HepG2 (cell line): ENCODE measurements around the gene PLD2. TPM values are rescaled to one million over a fixed set of nuclear protein-coding genes. Genes with fewer than 3 reads are reported as not detected.

Experiments
- AGO1 ChIP-seq: fragments of 200-400 bp; formaldehyde crosslinking; IDR thresholded peaks from 2 replicates; pipeline ENCODE4 v1.6.1; 2017; ENCODE audit warnings: mild to moderate bottlenecking, low read depth, low read length, moderate library complexity; ENCODE audit not compliant: poor library complexity, severe bottlenecking
- FLYWCH1 ChIP-seq: sonication (generic); formaldehyde crosslinking; IDR thresholded peaks from 2 replicates; pipeline ENCODE4 v1.8.1; 2023; ENCODE audit warnings: mild to moderate bottlenecking, missing genetic modification reagents
- FOSL2 ChIP-seq: sonication (generic); formaldehyde crosslinking; IDR thresholded peaks from 2 replicates; pipeline ENCODE4 v1.4.0; 2020; ENCODE audit warnings: missing genetic modification reagents
- KDM4B ChIP-seq: sonication (generic); formaldehyde crosslinking; IDR thresholded peaks from 2 replicates; pipeline ENCODE4 v1.4.0; 2020; ENCODE audit warnings: missing genetic modification reagents
- MIER3 ChIP-seq: IDR thresholded peaks from 2 replicates; pipeline ENCODE4 v1.6.1; 2016; ENCODE audit warnings: missing compliant biosample characterization, borderline replicate concordance
- PHF20 ChIP-seq: sonication (generic); formaldehyde crosslinking; IDR thresholded peaks from 2 replicates; pipeline ENCODE4 v1.5.0; 2020; ENCODE audit warnings: mild to moderate bottlenecking, missing genetic modification reagents
- POLR2AphosphoS5 ChIP-seq: IDR thresholded peaks from 2 replicates; pipeline ENCODE4 v1.6.1; 2012; ENCODE audit warnings: low read depth, low read length
- PTBP1 ChIP-seq: fragments of 200-400 bp; formaldehyde crosslinking; IDR thresholded peaks from 2 replicates; pipeline ENCODE4 v1.6.1; 2018; ENCODE audit warnings: low read length, low read depth; ENCODE audit not compliant: poor library complexity, severe bottlenecking
- RFX5 ChIP-seq: IDR thresholded peaks from 2 replicates; pipeline ENCODE4 v1.6.1; 2011; ENCODE audit warnings: low read depth, low read length, improper control_type of control experiment
- SALL1 ChIP-seq: sonication (generic); formaldehyde crosslinking; IDR thresholded peaks from 2 replicates; pipeline ENCODE4 v1.8.0; 2022; ENCODE audit warnings: mild to moderate bottlenecking, missing genetic modification reagents
- SETDB1 ChIP-seq: sonication (generic); formaldehyde crosslinking; IDR thresholded peaks from 2 replicates; pipeline ENCODE4 v1.5.1; 2020; ENCODE audit warnings: missing genetic modification reagents, mild to moderate bottlenecking, borderline replicate concordance
- STAG1 ChIP-seq: sonication (generic); formaldehyde crosslinking; IDR thresholded peaks from 2 replicates; pipeline ENCODE4 v1.4.0; 2020; ENCODE audit warnings: missing genetic modification reagents
- STAT5B ChIP-seq: sonication (generic); formaldehyde crosslinking; IDR thresholded peaks from 2 replicates; pipeline ENCODE4 v1.4.0; 2020; ENCODE audit warnings: missing genetic modification reagents
- TBL1XR1 ChIP-seq: fragments of 150-350 bp; IDR thresholded peaks from 2 replicates; pipeline ENCODE4 v1.6.1; 2014; ENCODE audit warnings: borderline replicate concordance, low read length; ENCODE audit not compliant: partially characterized antibody
- ZFAT ChIP-seq: sonication (generic); formaldehyde crosslinking; conservative IDR thresholded peaks from 2 replicates; pipeline ENCODE4 v1.8.1; 2023; ENCODE audit warnings: missing genetic modification reagents, inconsistent platforms
- ZNF546 ChIP-seq: sonication (generic); formaldehyde crosslinking; conservative IDR thresholded peaks from 2 replicates; pipeline ENCODE4 v1.8.1; 2023; ENCODE audit warnings: mild to moderate bottlenecking, missing genetic modification reagents
- ZNF563 ChIP-seq: sonication (generic); formaldehyde crosslinking; IDR thresholded peaks from 2 replicates; pipeline ENCODE4 v1.8.0; 2022; ENCODE audit warnings: mild to moderate bottlenecking, moderate library complexity, missing genetic modification reagents
- ZNF670 ChIP-seq: sonication (generic); formaldehyde crosslinking; IDR thresholded peaks from 2 replicates; pipeline ENCODE4 v1.8.0; 2022; ENCODE audit warnings: mild to moderate bottlenecking, missing genetic modification reagents, borderline replicate concordance
- ZNF720 ChIP-seq: sonication (generic); formaldehyde crosslinking; IDR thresholded peaks from 2 replicates; pipeline ENCODE4 v1.4.0; 2020; ENCODE audit warnings: missing genetic modification reagents
- ZNF790 ChIP-seq: sonication (generic); formaldehyde crosslinking; IDR thresholded peaks from 2 replicates; pipeline ENCODE4 v1.8.0; 2022; ENCODE audit warnings: missing genetic modification reagents, mild to moderate bottlenecking, borderline replicate concordance
- polyA plus RNA-seq, 8 experiments: library from polyadenylated mRNA; depleted of rRNA in 3 of 8; stranded (reverse) in 7 of 8; unstranded in 1 of 8; fragments of >200 nt; fragmentation: Illumina TruSeq in 4 of 8; extraction: Trizol in 4 of 8; gene quantifications; 2 replicates each; pipeline versions ENCODE4 v1.2.1 to v1.2.3, GENCODE V29; 2011 to 2016; ENCODE audit warnings: low read depth in 4 of 8, missing spikeins in 1 of 8, mixed read lengths in 1 of 8; ENCODE audit not compliant: insufficient read depth in 1 of 8
- total RNA-seq, 5 experiments: library from RNA; depleted of rRNA; stranded (reverse); fragments of >200 nt; fragmentation: Illumina TruSeq; extraction: Trizol; gene quantifications; 2 replicates each; pipeline ENCODE4 v1.2.3, GENCODE V29; 2016; ENCODE audit warnings: low read depth in 1 of 5
- TF ChIP-seq, protein P1 (sequence below): sonication (generic); formaldehyde crosslinking; IDR thresholded peaks from 2 replicates; pipeline ENCODE4 v1.5.0; 2020; ENCODE audit warnings: missing genetic modification reagents
- TF ChIP-seq, protein P2 (sequence below): sonication (generic); formaldehyde crosslinking; IDR thresholded peaks from 2 replicates; pipeline ENCODE4 v1.4.0; 2020; ENCODE audit warnings: missing genetic modification reagents
- TF ChIP-seq, protein P3 (sequence below): sonication (generic); formaldehyde crosslinking; IDR thresholded peaks from 2 replicates; pipeline ENCODE4 v1.4.0; 2020; ENCODE audit warnings: missing genetic modification reagents

PLD2 gene
- total and polyA plus RNA-seq, 2 of the 13 experiments (the other 11 are each of a cell fraction or from before 2014, with no cell fraction given): 13.4 to 29.7 TPM

DNA sequence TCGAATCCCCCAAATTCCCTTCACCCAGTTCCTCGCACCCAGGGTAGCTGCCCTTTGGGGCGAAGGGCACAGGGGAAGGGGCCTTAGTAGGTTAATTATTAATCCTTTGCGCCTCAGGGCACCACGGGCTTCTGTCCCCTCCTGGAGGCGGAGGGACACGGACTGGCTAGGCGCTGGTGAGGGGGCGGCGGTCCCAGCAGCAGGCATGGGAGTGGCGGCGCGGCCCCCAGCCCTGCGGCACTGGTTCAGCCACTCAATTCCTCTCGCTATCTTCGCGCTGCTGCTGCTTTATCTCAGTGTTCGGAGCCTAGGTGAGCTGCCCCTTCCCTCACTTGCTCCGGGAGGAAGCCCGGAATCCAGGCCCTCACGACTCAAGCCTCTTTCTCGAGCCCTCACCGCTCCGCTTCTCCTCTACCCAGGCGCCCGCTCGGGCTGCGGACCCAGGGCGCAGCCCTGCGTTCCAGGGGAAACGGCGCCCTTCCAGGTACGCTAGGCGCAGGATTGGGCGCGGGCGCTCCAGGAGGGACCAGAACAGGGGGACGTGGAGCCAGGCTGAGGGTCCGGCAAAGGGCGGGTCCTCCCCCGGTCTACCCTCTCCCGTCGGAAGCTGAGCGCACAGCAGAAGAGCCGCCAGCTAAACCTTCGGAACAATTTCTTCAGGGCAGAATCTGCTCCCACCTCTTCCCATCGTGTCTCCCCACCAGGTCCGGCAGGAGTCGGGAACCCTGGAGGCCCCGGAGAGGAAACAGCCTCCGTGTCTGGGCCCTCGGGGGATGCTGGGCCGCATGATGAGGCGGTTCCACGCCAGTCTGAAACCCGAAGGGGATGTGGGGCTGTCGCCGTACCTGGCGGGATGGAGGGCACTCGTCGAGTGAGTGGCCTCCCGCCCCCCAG lies 17.9 kb upstream of the PLD2 start, which contains the start of gene GLTPD2 (continued):
- TF ChIP-seq, protein P1, sequence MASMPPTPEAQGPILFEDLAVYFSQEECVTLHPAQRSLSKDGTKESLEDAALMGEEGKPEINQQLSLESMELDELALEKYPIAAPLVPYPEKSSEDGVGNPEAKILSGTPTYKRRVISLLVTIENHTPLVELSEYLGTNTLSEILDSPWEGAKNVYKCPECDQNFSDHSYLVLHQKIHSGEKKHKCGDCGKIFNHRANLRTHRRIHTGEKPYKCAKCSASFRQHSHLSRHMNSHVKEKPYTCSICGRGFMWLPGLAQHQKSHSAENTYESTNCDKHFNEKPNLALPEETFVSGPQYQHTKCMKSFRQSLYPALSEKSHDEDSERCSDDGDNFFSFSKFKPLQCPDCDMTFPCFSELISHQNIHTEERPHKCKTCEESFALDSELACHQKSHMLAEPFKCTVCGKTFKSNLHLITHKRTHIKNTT (CRISPR knock-in tag): no peak
- TF ChIP-seq, protein P2, sequence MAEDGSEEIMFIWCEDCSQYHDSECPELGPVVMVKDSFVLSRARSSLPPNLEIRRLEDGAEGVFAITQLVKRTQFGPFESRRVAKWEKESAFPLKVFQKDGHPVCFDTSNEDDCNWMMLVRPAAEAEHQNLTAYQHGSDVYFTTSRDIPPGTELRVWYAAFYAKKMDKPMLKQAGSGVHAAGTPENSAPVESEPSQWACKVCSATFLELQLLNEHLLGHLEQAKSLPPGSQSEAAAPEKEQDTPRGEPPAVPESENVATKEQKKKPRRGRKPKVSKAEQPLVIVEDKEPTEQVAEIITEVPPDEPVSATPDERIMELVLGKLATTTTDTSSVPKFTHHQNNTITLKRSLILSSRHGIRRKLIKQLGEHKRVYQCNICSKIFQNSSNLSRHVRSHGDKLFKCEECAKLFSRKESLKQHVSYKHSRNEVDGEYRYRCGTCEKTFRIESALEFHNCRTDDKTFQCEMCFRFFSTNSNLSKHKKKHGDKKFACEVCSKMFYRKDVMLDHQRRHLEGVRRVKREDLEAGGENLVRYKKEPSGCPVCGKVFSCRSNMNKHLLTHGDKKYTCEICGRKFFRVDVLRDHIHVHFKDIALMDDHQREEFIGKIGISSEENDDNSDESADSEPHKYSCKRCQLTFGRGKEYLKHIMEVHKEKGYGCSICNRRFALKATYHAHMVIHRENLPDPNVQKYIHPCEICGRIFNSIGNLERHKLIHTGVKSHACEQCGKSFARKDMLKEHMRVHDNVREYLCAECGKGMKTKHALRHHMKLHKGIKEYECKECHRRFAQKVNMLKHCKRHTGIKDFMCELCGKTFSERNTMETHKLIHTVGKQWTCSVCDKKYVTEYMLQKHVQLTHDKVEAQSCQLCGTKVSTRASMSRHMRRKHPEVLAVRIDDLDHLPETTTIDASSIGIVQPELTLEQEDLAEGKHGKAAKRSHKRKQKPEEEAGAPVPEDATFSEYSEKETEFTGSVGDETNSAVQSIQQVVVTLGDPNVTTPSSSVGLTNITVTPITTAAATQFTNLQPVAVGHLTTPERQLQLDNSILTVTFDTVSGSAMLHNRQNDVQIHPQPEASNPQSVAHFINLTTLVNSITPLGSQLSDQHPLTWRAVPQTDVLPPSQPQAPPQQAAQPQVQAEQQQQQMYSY (CRISPR knock-in tag): peak; percentile 56
- no peak; the same call in none of the 2 replicates for TF ChIP-seq ZNF546 (CRISPR knock-in tag)
- TF ChIP-seq RFX5: no peak
- no peak for TF ChIP-seq ZNF563 (CRISPR knock-in tag)
- TF ChIP-seq MIER3 (CRISPR knock-in tag): 0 out of 2 replicates have a peak, but pooled peaks have one; percentile 35
- no peak for TF ChIP-seq SETDB1 (CRISPR knock-in tag)
- peak; percentile 47; the same call in 1 of the 2 replicates for TF ChIP-seq PHF20
- TF ChIP-seq SALL1 (CRISPR knock-in tag): peak; percentile 92
- TF ChIP-seq STAG1 (CRISPR knock-in tag): peak; percentile 53
- no peak for TF ChIP-seq ZNF720
- TF ChIP-seq TBL1XR1: no peak
- no peak for TF ChIP-seq ZNF790 (CRISPR knock-in tag)
- peak; percentile 70; the same call in 1 of the 2 replicates for TF ChIP-seq KDM4B (CRISPR knock-in tag)
- peak; percentile 91 for TF ChIP-seq POLR2AphosphoS5
- TF ChIP-seq PTBP1: peak; percentile 46
- peak; percentile 64; the same call in 1 of the 2 replicates for TF ChIP-seq ZNF670 (CRISPR knock-in tag)
- peak; percentile 37; the same call in 1 of the 2 replicates for TF ChIP-seq FOSL2 (CRISPR knock-in tag)
- TF ChIP-seq, protein P3, sequence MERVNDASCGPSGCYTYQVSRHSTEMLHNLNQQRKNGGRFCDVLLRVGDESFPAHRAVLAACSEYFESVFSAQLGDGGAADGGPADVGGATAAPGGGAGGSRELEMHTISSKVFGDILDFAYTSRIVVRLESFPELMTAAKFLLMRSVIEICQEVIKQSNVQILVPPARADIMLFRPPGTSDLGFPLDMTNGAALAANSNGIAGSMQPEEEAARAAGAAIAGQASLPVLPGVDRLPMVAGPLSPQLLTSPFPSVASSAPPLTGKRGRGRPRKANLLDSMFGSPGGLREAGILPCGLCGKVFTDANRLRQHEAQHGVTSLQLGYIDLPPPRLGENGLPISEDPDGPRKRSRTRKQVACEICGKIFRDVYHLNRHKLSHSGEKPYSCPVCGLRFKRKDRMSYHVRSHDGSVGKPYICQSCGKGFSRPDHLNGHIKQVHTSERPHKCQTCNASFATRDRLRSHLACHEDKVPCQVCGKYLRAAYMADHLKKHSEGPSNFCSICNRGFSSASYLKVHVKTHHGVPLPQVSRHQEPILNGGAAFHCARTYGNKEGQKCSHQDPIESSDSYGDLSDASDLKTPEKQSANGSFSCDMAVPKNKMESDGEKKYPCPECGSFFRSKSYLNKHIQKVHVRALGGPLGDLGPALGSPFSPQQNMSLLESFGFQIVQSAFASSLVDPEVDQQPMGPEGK: peak; percentile 96
- TF ChIP-seq STAT5B (CRISPR knock-in tag): no peak
- peak; percentile 48 for TF ChIP-seq AGO1
- no peak for TF ChIP-seq FLYWCH1 (CRISPR knock-in tag)
- TF ChIP-seq ZFAT (CRISPR knock-in tag): no peak
